Measurements from ENCODE around the gene PDE11A. TPM values are rescaled to one million over a fixed set of nuclear protein-coding genes. Genes with fewer than 3 reads are reported as not detected.

PDE11A gene
- total and polyA plus RNA-seq, 2 of the 8 experiments (the other 6 are each of a cell fraction or from before 2014, with no cell fraction given): 0.19 to 0.23 TPM

DNA sequence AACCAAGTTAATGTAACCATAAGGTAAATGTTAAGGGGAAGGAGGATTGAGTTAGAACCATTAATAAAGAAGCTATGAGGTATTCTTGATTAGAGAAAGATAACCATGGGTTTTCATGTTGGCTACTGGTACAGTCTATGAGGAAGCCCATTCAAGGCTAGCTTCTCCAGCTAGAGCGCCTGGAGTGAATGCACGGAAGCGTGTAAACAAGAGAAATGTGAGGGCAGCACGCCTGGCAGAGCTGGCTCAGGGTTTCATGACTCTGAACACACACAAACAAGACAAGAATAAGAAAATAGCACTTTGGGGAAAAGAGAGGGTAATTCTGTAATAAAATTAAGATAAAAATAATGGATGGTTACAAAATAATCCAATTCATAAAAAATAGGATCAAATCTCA lies 255.3 kb downstream of the PDE11A start:
- Histone ChIP-seq H3K79me2 (ENCODE audit: control insufficient read depth in 1 of 2, insufficient read depth in 2 of 2, low read length in 2 of 2) (no peaks in the 10 kb centered on the region), H2BK5ac (ENCODE audit: low read depth, low read length) (no peak overlapping the region), H3K36me3 (ENCODE audit: control insufficient read depth in 2 of 4, insufficient read depth in 4 of 4, low read length in 3 of 4) (no peaks in the 10 kb centered on the region), H3K4me1 (replicated peaks in 1 of 4; ENCODE audit: control insufficient read depth in 3 of 4, insufficient read depth in 4 of 4, low read length in 3 of 4) (no peaks in the 10 kb centered on the region), H3K56ac (replicated peaks; ENCODE audit: insufficient read length, low read depth, low read length) (no peak overlapping the region), H2BK20ac (ENCODE audit: low read length) (no peak overlapping the region), H2BK12ac (ENCODE audit: low read depth, low read length) (no peak overlapping the region), H3K27ac (ENCODE audit: low read depth, low read length) (no peak overlapping the region), H3K18ac (ENCODE audit: extremely low read depth, low read length) (no peak overlapping the region), H2AFZ (ENCODE audit: low read length) (no peak overlapping the region), H3K4ac (replicated peaks; ENCODE audit: insufficient read length, low read depth, low read length) (no peak overlapping the region), H4K91ac (replicated peaks; ENCODE audit: insufficient read length, low read length) (no peak overlapping the region), H3K14ac (ENCODE audit: insufficient read length) (no peak overlapping the region), H3K23me2 (ENCODE audit: low read depth, low read length) (no peaks in the 10 kb centered on the region), H3K79me1 (ENCODE audit: low read depth, low read length) (no peaks in the 10 kb centered on the region), H2AK5ac (ENCODE audit: low read depth, low read length) (no peak overlapping the region), H3K9me3 (ENCODE audit: insufficient read depth in 2 of 2, low read depth in 1 of 2, low read length in 1 of 2) (peaks cover 0 to 3% of the 10 kb centered on the region in 2 experiments; a peak in 1 of 4 replicates), H3K27me3 (replicated peaks in 1 of 4; ENCODE audit: control insufficient read depth in 3 of 4, extremely low read depth in 1 of 4, insufficient read depth in 3 of 4, low read length in 3 of 4) (no peaks in the 10 kb centered on the region), H3K4me3 (ENCODE audit: extremely low read depth in 1 of 4, insufficient read depth in 2 of 4, low read depth in 3 of 4, low read length in 4 of 4) (no peak overlapping the region), H4K5ac (ENCODE audit: insufficient read length, low read depth, low read length) (no peak overlapping the region), H3K4me2 (ENCODE audit: insufficient read depth in 1 of 2, low read depth in 2 of 2, low read length in 2 of 2) (no peak overlapping the region), H3K9ac (replicated peaks in 1 of 4; ENCODE audit: extremely low read depth in 1 of 4, low read depth in 3 of 4, low read length in 3 of 4) (no peak overlapping the region), H3K23ac (ENCODE audit: insufficient read length) (no peak overlapping the region), H4K8ac (ENCODE audit: extremely low read depth, insufficient read depth, low read length) (no peak overlapping the region), H2BK15ac (ENCODE audit: low read length) (no peak overlapping the region), H2BK120ac (replicated peaks; ENCODE audit: low read depth, low read length) (no peak overlapping the region), H4K20me1 (replicated peaks in 1 of 2; ENCODE audit: control insufficient read depth in 1 of 2, insufficient read depth in 2 of 2, low read length in 2 of 2) (no peaks in the 10 kb centered on the region)
- TF ChIP-seq KDM4A (IDR thresholded peaks at IDR 0.05; ENCODE audit: low read depth, low read length, severe bottlenecking) (no peak), SP2 (IDR thresholded peaks at IDR 0.05; ENCODE audit: low read length) (no peak), ASH2L (IDR thresholded peaks at IDR 0.05; ENCODE audit: low read length) (no peak), GTF2F1 (IDR thresholded peaks at IDR 0.05; ENCODE audit: borderline replicate concordance, low read depth, low read length) (no peak), JUND (IDR thresholded peaks at IDR 0.05; ENCODE audit: low read length) (no peak), GABPA (IDR thresholded peaks at IDR 0.05; ENCODE audit: borderline replicate concordance, insufficient read depth, low read length) (no peak), POU5F1 (IDR thresholded peaks at IDR 0.05; ENCODE audit: low read depth, low read length) (no peak), TAF7 (optimal IDR thresholded peaks at IDR 0.05; ENCODE audit: borderline replicate concordance, low read depth, low read length) (no peak), BACH1 (IDR thresholded peaks at IDR 0.05; ENCODE audit: low read length) (no peak), SRF (IDR thresholded peaks at IDR 0.05; ENCODE audit: low read depth, low read length) (no peak)
- TF ChIP-seq, protein P1, sequence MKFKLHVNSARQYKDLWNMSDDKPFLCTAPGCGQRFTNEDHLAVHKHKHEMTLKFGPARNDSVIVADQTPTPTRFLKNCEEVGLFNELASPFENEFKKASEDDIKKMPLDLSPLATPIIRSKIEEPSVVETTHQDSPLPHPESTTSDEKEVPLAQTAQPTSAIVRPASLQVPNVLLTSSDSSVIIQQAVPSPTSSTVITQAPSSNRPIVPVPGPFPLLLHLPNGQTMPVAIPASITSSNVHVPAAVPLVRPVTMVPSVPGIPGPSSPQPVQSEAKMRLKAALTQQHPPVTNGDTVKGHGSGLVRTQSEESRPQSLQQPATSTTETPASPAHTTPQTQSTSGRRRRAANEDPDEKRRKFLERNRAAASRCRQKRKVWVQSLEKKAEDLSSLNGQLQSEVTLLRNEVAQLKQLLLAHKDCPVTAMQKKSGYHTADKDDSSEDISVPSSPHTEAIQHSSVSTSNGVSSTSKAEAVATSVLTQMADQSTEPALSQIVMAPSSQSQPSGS (IDR thresholded peaks at IDR 0.05; ENCODE audit: low read length): no peak
- TF ChIP-seq, protein P2, sequence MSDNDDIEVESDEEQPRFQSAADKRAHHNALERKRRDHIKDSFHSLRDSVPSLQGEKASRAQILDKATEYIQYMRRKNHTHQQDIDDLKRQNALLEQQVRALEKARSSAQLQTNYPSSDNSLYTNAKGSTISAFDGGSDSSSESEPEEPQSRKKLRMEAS (IDR thresholded peaks at IDR 0.05): no peak
- no peak for DNase-seq (ENCODE audit: low read depth in 1 of 2, low spot score in 2 of 2)
- POLR2A ChIA-PET (ENCODE audit: partially characterized antibody): no interaction called here
- WGBS, 2 experiments (ENCODE audit: extremely low coverage in 1 of 2, insufficient coverage in 1 of 2, insufficient read length in 1 of 2, insufficient replicate concordance in 2 of 2, low coverage in 1 of 2, low lambda C conversion rate in 2 of 2, missing lambda C conversion rate in 1 of 2): 79% methylated on average over 4 of the region's 4 CpGs; no CpG with 5 or more reads in 1 of the 2 experiments
- CTCF ChIA-PET (ENCODE audit: partially characterized antibody): interaction anchor here (0.7 to 1.2 kb wide), 3 partner anchors 20 to 106 kb away, joined by 3 read pairs; no protein-coding TSS in a partner anchor
- FAIRE-seq: no peak

Data from H1 (cell line).